CD4-positive, alpha-beta T cell treated with Interleukin-17A for 1 hour (primary cell): Measurements from ENCODE around the gene TMPRSS3.
"Not testable (repeated sequence)": the region's sequence is repeated elsewhere in the genome, so short reads cannot be mapped to it uniquely, and the experiment has no call there.

Experiments used
- DNase-seq: peaks from one replicate; pipeline ENCODE4 v3.0.0-alpha.2; 2020

TMPRSS3 gene

DNA sequence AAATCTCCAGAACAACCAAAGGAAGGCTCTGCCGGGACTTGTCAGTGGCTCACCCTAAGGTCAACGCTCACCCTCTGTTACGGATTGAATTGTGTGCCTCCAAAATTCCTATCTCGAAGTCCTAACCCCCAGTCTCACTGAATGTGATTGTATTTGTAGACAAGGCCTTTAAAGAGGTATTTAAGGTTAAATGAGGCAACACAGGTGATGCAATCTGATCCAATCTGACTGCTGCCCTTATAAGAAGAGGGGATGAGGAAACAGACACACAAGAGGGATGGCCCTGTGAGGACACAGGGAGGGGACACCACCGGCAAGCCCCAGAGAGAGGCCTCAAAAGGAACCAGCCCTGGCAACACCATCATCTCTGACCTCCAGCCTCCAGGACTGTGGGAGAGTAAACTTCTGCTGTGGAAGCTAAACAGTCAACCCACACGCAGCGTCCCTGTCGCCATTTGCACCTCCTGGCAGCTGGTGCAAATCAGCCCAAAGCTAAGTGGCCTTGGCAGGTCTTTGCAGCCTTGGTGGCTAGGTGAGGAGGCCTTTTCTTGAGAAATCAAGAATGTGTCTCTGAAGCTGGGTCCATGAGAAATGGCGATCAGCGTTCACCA is 32.1 kb upstream of the TMPRSS3 start:
- DNase-seq = no peak

GRCh38 chr21:42426876-42427480 is 31.1 kb upstream of the TMPRSS3 start:
- DNase-seq = no peak

GRCh38 chr21:42426424-42426823 is 30.6 kb upstream of the TMPRSS3 start:
- DNase-seq = no peak

DNA sequence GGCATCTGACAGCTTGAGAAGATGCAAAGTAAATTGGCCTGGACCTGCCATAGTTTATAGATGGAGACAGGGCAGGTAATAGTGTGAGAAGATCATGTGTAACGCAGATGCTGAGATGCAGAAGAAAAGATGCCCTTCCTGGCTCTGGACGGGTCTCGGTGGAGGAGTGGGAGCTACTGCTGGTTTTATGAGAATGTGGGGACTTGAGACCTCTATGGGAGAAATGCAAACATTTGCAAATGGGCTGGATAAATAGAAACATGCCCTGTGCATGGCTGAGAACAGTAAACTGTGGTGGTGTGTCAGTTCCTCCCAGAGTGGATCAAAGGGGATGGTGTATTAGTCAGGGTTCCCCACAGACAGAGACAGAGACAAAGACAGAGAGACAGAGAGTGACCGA is 29.7 kb upstream of the TMPRSS3 start:
- peak; percentile 31 for DNase-seq

GRCh38 chr21:42424914-42425541 is 29.2 kb upstream of the TMPRSS3 start:
- peak; percentile 87 for DNase-seq

DNA sequence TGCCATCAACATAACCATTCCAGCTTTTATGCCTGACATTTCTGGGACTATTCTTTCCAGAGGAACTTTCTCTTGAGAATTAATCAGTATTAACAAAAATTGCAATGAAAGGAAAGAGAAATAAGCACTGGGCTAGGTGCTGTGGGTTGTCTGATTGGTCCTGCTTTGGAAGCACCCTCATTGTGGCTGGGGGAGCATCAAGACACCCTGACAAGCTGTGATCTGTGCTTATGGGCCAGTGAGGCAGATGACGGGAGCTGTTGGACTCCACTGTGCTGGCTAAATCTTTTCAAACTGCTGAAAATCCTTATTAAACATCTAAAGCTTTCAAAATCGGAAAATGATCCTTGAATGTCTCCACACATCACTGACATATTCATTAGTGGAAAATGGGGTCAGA is 27.8 kb upstream of the TMPRSS3 start:
- no peak for DNase-seq

- peak; percentile 54 for DNase-seq
Observed at GRCh38 chr21:42423197-42423675, 27.4 kb upstream of the TMPRSS3 start.

GRCh38 chr21:42421018-42421793 is 25.4 kb upstream of the TMPRSS3 start:
- DNase-seq = no peak

DNA sequence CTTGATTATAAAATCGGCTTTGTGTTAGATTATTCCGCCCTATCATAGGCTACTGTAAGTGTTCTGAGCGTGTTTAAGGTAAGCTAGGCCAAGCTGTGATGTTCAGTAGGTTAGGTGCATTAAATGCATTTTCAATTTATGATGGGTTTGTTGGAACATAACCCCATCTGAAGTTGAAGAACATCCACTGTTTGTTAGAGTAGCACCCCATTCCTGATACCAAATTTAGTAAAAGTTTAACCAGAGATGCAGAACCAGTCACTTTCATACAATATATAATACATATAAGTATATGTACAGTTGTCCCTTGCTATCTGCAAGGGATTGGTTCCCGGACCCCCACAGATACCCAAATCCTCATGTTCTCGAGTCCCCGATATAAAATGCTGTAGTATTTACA is 24.0 kb upstream of the TMPRSS3 start:
- no peak for DNase-seq

DNA sequence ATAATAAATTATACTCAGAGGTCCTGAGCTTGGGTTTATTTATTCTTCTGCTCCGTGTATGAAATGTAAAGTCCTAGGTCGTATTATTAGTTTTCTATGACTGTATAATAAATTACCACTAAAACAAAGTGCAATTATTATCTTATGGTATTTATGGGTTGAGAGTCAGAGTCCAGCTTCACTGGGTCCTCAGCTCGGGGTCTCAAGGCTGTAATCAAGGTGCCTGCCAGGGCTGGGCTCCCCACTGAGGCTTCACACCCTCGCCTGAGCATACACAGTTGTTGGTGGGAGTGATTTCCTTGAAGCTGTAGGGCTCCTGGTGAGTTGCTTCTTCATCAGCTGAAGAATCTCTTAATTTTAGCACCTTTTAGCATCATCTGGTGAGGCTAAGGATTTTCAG is 23.0 kb upstream of the TMPRSS3 start:
- no peak for DNase-seq

GRCh38 chr21:42417533-42417932 is 21.7 kb upstream of the TMPRSS3 start:
- DNase-seq = peak; percentile 57

GRCh38 chr21:42414928-42415769 is 19.3 kb upstream of the TMPRSS3 start:
- DNase-seq = peak; percentile 93

- DNase-seq = no peak
Observed at GRCh38 chr21:42414553-42414927, 18.7 kb upstream of the TMPRSS3 start.

DNA sequence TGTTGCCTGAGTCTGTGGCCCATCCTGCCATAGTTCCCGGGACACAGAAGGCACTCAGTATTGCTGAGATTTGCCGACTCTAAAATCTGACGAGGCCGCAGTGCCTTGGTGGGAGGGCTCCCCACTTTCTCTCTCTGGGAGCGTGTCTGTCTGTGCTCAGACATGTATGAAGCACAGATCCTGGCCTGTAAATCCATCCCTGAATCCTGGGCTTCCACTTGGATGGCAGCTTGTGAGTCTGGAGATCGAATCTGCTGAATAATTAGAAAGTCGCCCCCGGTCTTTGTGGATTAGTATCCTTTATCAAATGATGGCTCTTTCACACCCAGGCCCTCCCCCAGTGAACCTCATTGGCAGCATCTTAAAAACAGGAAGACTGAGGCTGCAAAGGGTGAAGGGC is 18.2 kb upstream of the TMPRSS3 start:
- peak; percentile 30 for DNase-seq

DNA sequence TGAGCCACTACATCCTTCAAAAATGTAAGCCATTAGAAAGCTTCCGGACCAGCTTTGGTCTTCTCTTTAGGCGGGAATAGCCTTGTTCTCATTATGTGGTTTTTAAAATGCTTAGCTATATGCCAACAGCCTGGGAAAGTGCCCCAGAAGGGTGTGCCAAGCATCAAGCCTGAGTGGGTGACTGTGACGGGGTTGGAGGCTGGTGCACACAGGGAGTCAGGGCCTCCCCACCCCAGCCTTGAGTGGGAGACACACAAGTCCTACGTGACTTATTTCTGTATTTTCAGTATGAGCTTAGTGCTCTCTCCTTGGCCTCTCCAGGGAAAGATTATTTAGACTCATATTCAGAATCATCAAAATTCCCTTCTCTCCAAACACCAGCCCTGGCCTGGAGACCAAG is 17.6 kb upstream of the TMPRSS3 start:
- DNase-seq = no peak

DNA sequence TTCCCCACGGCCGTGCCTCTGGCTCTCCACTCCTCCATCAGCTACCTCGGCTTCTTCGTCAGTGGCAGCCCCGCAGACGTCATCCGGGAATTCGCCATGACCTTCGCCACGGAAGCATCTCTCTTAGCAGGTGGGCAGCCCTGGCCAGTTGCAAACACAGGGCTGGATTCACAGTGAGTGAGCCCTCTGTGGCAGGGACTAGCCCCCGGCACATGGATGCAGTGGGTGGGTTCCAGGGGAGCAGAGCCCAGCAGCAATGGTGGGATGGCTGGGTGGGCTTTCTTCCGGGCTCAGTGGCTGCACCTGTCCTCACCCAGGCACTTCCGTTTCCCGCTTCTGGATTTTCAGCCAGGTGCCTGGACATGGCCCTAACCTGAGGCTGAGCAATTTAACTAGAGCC is 17.2 kb upstream of the TMPRSS3 start:
- no peak for DNase-seq

DNA sequence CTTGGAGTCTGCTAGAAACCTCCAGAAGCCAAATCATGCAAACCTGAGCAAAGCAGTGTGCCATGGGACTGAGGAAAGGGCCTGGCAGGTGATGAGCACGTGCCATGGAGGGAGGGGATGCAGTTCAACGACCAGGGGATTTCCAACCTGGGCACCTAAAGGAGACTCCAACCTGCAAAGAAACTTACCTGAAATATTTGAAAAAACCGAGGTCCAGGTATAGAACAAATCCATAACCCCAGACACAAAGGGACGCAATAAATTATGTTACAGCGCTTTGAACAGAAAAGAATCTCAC is 16.7 kb upstream of the TMPRSS3 start:
- no peak for DNase-seq

DNA sequence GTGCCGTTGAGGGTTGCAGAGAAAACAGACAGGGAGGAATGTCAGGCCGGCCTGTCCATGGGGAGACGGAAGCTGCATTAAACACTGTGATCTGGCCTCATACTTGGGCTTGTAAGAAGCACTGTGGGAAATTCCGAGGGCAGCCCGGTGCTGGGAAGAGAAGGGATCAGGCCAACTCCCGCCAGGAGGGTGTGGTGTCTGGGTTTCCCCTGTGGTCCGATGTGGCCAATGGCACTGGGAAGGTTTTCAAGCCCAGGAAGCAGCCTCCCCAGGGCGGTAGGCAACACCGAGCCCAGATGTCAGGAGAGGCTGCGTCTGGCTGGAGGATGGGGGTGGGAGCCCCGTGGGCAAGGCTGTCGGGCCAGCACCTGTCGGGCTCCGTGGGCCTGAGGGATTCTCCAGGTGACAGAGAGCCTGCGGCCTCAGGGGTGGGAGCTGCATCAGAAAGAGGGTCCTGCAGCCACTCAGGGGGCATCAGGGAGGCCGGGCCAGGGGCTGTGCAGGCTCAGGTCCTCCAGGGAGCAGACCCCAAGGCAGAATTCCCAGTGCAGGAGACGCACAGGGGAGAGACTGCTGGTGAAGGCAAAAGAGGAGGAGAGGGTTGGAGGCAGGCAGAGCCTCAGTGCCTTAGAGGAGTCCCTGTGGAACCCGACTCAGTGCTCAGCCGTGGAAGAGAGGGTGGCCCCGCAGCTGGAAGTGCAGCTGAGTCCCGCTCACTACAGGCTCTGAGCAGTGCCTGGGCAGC is 16.2 kb upstream of the TMPRSS3 start:
- DNase-seq = no peak

- peak; percentile 37 for DNase-seq
Observed at GRCh38 chr21:42411197-42411869, 15.5 kb upstream of the TMPRSS3 start.

DNA sequence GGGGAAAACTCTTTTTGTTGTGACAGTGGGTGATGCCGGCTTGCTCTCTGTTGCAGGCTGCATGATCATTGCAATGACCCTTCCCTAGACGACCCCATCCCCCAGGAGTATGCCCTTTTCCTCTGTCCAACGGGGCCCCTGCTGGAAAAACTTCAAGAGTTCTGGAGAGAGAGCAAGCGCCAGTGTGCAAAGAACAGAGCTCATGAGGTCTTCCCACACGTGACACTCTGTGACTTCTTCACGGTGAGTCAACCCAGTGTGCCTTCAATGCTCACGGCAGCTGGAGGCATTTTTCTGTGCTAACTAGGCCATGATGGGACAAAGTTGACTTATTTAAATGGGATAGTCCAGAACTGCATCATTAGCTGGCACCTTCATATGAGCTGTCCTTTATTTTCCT is 13.5 kb upstream of the TMPRSS3 start:
- DNase-seq = no peak

DNA sequence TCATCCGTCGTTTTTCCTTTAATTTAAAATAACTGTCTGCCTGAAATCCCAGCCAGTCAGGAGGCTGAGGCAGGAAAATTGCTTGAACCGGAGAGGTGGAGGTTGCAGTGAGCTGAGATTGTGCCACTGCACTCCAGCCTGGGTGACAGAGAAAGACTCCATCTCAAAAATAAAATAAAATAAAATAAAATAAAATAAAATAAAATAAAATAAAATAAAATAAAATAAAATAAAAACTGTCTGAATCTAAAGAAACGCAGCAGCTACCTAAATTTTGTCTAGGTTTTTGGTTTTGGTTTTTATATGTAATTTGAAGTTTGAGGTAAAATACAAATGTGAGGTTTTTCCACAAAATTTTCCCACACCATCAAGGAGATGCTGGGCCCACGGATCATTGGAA is 12.9 kb upstream of the TMPRSS3 start:
- not testable (repeated sequence) for DNase-seq

- DNase-seq = no peak
Observed at GRCh38 chr21:42407476-42407875, 11.6 kb upstream of the TMPRSS3 start.
